ENCODE results near the gene HOXC5. TPM values are rescaled to one million over a fixed set of nuclear protein-coding genes. Genes with fewer than 3 reads are reported as not detected.
"Not testable (repeated sequence)": the region's sequence is repeated elsewhere in the genome, so short reads cannot be mapped to it uniquely, and the experiment has no call there.

The HOXC5 gene
- total RNA-seq, 4 donors from 2014 or later, result 1.4 to 2.7 (median 1.7) TPM

DNA sequence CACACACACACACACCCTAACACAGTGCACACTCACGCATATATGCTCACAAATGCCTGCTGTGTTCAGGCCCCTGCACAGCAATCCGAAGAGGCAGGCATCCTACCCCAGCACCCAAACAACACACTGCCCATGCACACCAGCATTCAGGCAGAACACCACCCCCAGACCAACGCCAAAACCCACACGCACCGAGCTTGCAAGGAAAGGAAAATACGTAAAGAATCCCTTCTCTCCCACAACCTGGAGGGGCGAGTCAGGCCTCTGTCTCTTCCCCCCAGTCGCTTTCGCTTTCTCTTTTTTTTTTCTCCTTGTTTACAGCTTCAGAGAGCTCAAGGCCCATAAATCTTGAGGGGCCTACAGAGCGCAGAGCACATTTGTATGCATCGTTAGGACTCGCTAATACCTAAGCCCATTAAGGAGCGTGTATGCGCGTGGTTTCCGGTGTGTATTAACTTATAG, 48.2 kb downstream of the HOXC5 start:
- H3K27ac ChIP-seq, result peak overlapping the region; percentile 78 to 95 (median 87)
- H3K9me3 ChIP-seq; H3K36me3 ChIP-seq; H3K27me3 ChIP-seq; H3K4me1 ChIP-seq; DNase-seq (ENCODE audit: low spot score in 2 of 2): not testable (repeated sequence)
- TF ChIP-seq EP300 (IDR thresholded peaks at IDR 0.05), result peak in 1 of 2 donors; percentile 39
- 17 to 23% methylated on average over 16 of the region's 16 CpGs for WGBS, 2 donors
- H3K4me3 ChIP-seq, result peak overlapping the region in 2 of 4 donors; percentile 29 to 45

DNA sequence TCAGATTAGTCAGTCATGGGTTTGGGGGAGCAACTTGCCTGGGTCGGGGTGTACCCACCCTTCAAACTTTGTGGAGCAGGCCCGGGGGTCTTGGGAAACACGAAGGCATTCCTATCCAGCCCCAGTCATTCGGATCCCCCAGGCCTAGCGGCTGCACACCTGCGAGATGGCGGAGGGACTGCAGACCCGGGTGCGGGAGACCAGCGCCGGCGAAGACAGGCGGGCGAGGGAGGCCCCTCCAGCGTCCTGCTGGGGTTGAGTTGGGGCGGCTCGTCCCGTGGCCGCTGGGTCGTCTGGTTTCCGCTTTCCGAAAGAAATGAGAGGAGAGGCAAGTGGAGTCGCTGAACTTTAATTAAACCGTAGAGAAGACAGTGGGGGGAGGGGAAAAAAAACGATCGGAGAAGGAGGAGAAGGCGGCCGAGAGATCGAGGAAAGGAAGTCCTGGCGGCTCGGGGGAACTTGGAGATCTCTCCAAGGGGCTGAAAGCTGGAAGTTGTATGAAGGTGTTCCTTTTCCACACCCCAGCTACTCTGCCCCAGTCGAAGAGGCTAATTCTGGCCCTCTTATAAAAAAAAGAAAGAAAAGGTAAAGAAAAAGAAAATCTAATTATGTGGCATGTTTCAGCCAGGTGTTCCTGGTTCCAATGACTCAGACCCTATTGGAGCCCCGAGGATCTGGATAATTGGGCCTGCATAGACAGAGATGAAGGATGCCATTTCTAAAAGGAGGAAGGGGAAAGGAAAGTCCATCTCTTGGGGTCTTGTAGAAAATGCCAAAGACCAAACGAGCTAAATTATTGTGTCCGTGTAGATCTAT, 48.9 kb downstream of the HOXC5 start:
- WGBS, 2 donors, result 26 to 27% methylated on average over 34 to 35 of the region's 35 CpGs
- Histone ChIP-seq H3K27ac (peak overlapping the region; percentile 78 to 95 (median 87)), H3K4me3 (peak overlapping the region; percentile 22 to 45 (median 30))
- not testable (repeated sequence) for DNase-seq (ENCODE audit: low spot score in 2 of 2); H3K27me3 ChIP-seq; H3K4me1 ChIP-seq; H3K36me3 ChIP-seq; H3K9me3 ChIP-seq

DNA sequence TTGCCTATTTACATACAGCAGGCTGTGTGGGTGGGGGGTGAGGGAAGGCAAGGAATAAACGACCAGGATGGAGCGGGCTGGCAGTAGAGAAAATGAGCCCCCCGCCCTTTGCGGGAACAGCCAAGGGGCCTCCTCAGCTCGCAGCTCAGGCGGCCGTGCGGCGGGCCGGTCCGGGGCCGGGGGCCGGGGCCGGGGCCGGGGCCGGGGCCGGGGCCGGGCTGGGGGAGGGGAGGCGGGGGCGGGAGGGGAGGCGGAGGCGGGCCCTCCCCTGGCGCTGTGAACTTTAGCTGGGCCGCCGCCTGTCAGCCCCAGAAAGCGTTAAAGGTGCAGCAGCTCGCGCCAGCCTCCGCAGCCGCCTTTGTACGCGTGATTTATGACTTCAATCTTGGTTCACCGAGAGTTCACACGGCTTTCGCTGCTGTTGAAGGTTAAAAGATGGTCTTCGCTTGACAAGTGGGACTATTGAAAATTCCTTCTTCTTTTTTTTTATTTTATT, 49.6 kb downstream of the HOXC5 start:
- H3K4me3 ChIP-seq, result peak overlapping the region; percentile 22 to 45 (median 30)
- no peak for DNase-seq (ENCODE audit: low spot score in 2 of 2)
- peaks cover 0 to 2% (median 0%) of the 10 kb centered on the region in 4 donors for H3K4me1 ChIP-seq
- H3K27me3 ChIP-seq, result no peaks in the 10 kb centered on the region
- peak overlapping the region; percentile 78 to 95 (median 87) for H3K27ac ChIP-seq
- TF ChIP-seq EP300 (IDR thresholded peaks at IDR 0.05), result peak in 1 of 2 donors; percentile 44
- TF ChIP-seq POLR2A (IDR thresholded peaks at IDR 0.05), result no peak
- 3 to 5% methylated on average over 14 to 31 of the region's 36 CpGs for WGBS, 2 donors
- H3K9me3 ChIP-seq, result no peaks in the 10 kb centered on the region
- H3K36me3 ChIP-seq, result no peaks in the 10 kb centered on the region

Small RNAs within 50 kb of the gene (small RNA-seq; reads per million reads assigned to genes)
- not detected for gene HOXC5
- gene MIR196A2, result 27.1 reads per million, percentile 93 among the genes with 10 or more reads in this experiment
- gene MIR615, result 18.1 reads per million, percentile 92 among the genes with 10 or more reads in this experiment

Other genes starting within 250 kb of the HOXC5 start
- gene HOXC13, start 94.2 kb upstream of the HOXC5 start, total RNA-seq, result not detected
- 1 to 10 TPM in 1 of 4 donors, under 1 TPM in 1, not detected in 2; 0.22 to 1.4 TPM for gene HOXC12, start 78.1 kb upstream of the HOXC5 start, total RNA-seq
- under 1 TPM in 3 of 4 donors, not detected in 1; 0.20 to 0.63 (median 0.60) TPM for gene HOXC11, start 59.9 kb upstream of the HOXC5 start, total RNA-seq
- under 1 TPM in 3 of 4 donors, not detected in 1; 0.20 to 0.42 (median 0.30) TPM for gene HOTAIR, start 58.1 kb upstream of the HOXC5 start, total RNA-seq
- 1 to 10 TPM; 1.7 to 6.1 (median 2.5) TPM for gene HOXC10, start 47.9 kb upstream of the HOXC5 start, total RNA-seq
- 10 to 100 TPM in 1 of 4 donors, 1 to 10 TPM in 3; 4.4 to 10.5 (median 7.9) TPM for gene HOXC9, start 32.9 kb upstream of the HOXC5 start, total RNA-seq
- gene HOXC8, start 24.1 kb upstream of the HOXC5 start, total RNA-seq, result 1 to 10 TPM in 3 of 4 donors, under 1 TPM in 1; 0.98 to 2.3 (median 2.0) TPM
- 10 to 100 TPM in 1 of 4 donors, 1 to 10 TPM in 3; 3.6 to 17.3 (median 7.2) TPM for gene HOXC6, start 4.6 kb upstream of the HOXC5 start, total RNA-seq
- gene HOXC4, start 20.8 kb downstream of the HOXC5 start, total RNA-seq, result 1 to 10 TPM; 2.7 to 8.1 (median 4.1) TPM
- 10 to 100 TPM; 31.5 to 55.5 (median 36.3) TPM for gene SMUG1, start 155.9 kb downstream of the HOXC5 start, total RNA-seq
- 10 to 100 TPM; 32.1 to 50.0 (median 42.4) TPM for gene CBX5, start 247.1 kb downstream of the HOXC5 start, total RNA-seq
- gene HNRNPA1, start 247.7 kb downstream of the HOXC5 start, total RNA-seq, result 100 to 1,000 TPM; 450 to 769 (median 570) TPM